ENCODE data around the gene MYNN.

The MYNN gene

GRCh38 chr3:169822983-169823382 lies 49.8 kb downstream of the MYNN start:
- no peak for FAIRE-seq
- DNase-seq (ENCODE audit: insufficient read length, low spot score) = no peak

GRCh38 chr3:169825316-169825715 lies 52.1 kb downstream of the MYNN start:
- DNase-seq (ENCODE audit: insufficient read length, low spot score) (no peak), FAIRE-seq (no peak)

- DNase-seq (ENCODE audit: insufficient read length, low spot score) = no peak
- FAIRE-seq = no peak
Observed at GRCh38 chr3:169827712-169828111, 54.5 kb downstream of the MYNN start.

- FAIRE-seq (no peak), DNase-seq (ENCODE audit: insufficient read length, low spot score) (no peak)
Observed at GRCh38 chr3:169835533-169835932, 62.3 kb downstream of the MYNN start.

GRCh38 chr3:169836078-169836941 lies 63.1 kb downstream of the MYNN start:
- DNase-seq (ENCODE audit: insufficient read length, low spot score) (no peak), FAIRE-seq (no peak)

GRCh38 chr3:169836942-169837275 lies 63.7 kb downstream of the MYNN start:
- DNase-seq (ENCODE audit: insufficient read length, low spot score) (no peak), FAIRE-seq (no peak)

GRCh38 chr3:169838511-169839030 lies 65.4 kb downstream of the MYNN start:
- DNase-seq (ENCODE audit: insufficient read length, low spot score) = no peak
- FAIRE-seq = no peak

Measured in HTR-8/SVneo (cell line).